GM12878 (cell line): Measurements from ENCODE around the gene RBM10. TPM values are rescaled to one million over a fixed set of nuclear protein-coding genes. Genes with fewer than 3 reads are reported as not detected.

Experiments
- ATAC-seq: fragments of 200-7000 bp; cut with Tn5 transposase; 3 replicates; pipeline ENCODE4 v1.9.1; 2020; ENCODE audit warnings: mild to moderate bottlenecking, moderate library complexity
- BruUV-seq: library from RNA; stranded (reverse); fragments of 400-500 nt; replicated peaks from 2 replicates; lab custom pipeline; 2021; lab: Mats Ljungman, UMichigan
- CTCF ChIA-PET: fragments of 300-600 bp; sonication (Branson Sonifier 250); formaldehyde crosslinking; extraction: SDS; loops from one replicate; lab custom pipeline; 2021; ENCODE audit warnings: inconsistent platforms; lab: Yijun Ruan, JAX
- POLR2A ChIA-PET: fragments of 350-600 bp; formaldehyde crosslinking; extraction: SDS; loops from one replicate; lab custom pipeline; 2021; ENCODE audit warnings: inconsistent platforms; lab: Charles Lee
- RAD21 ChIA-PET: fragments of 300-600 bp; sonication (Branson Sonifier 250); formaldehyde crosslinking; loops from one replicate; lab custom pipeline; 2023; ENCODE audit warnings: antibody characterized with exemption; ENCODE audit not compliant: unreplicated experiment; lab: Charles Lee
- SMC1A ChIA-PET: fragments of 300-600 bp; sonication (Branson Sonifier 250); formaldehyde crosslinking; loops from one replicate; lab custom pipeline; 2023; ENCODE audit not compliant: unreplicated experiment, uncharacterized antibody; lab: Charles Lee
- DNase-seq: peaks from one replicate; pipeline ENCODE4 v3.0.0-alpha.2; 2011; ENCODE audit warnings: low read depth, low spot score
- FAIRE-seq: peaks from 3 replicates; lab custom pipeline; 2011; peaks lifted over from hg19 to GRCh38; lab: Jason Lieb, UNC
- H2AFZ ChIP-seq: 2 replicates; pipeline ENCODE4 v1.6.0; 2011; ENCODE audit warnings: low read depth, low read length, control low read depth; ENCODE audit not compliant: control insufficient read depth
- H3K27ac ChIP-seq: 2 replicates; pipeline ENCODE4 v1.5.1; 2011; ENCODE audit warnings: control low read depth; ENCODE audit not compliant: control insufficient read depth, insufficient read depth
- H3K27me3 ChIP-seq, 2 experiments: replicated peaks in 1 of 2; 2 replicates each; pipeline versions ENCODE4 v1.6.0 to v1.6.1; 2011; ENCODE audit warnings: low read length in 1 of 2; ENCODE audit not compliant: control insufficient read depth in 2 of 2, insufficient read depth in 2 of 2
- H3K36me3 ChIP-seq, 2 experiments: 2 replicates each; pipeline ENCODE4 v1.5.1; 2011; ENCODE audit warnings: low read length in 1 of 2; ENCODE audit not compliant: control insufficient read depth in 2 of 2, insufficient read depth in 2 of 2
- H3K4me1 ChIP-seq: 2 replicates; pipeline ENCODE4 v1.6.1; 2011; ENCODE audit warnings: mild to moderate bottlenecking, low read length, moderate library complexity, mixed read lengths; ENCODE audit not compliant: control insufficient read depth, insufficient read depth
- H3K4me2 ChIP-seq: 2 replicates; pipeline ENCODE4 v1.6.0; 2011; ENCODE audit warnings: control low read depth; ENCODE audit not compliant: control insufficient read depth, insufficient read depth
- H3K4me3 ChIP-seq: fragments of 200-600 bp; sonication (generic); 2 replicates; pipeline ENCODE4 v1.5.1; 2016
- H3K79me2 ChIP-seq: 2 replicates; pipeline ENCODE4 v1.6.0; 2011; ENCODE audit warnings: low read length; ENCODE audit not compliant: control insufficient read depth, insufficient read depth
- H3K9ac ChIP-seq: 2 replicates; pipeline ENCODE4 v1.8.0; 2011; ENCODE audit warnings: low read length, control low read depth, mixed read lengths; ENCODE audit not compliant: control insufficient read depth, insufficient read depth
- H3K9me3 ChIP-seq: replicated peaks from 3 replicates; pipeline ENCODE4 v1.5.1; 2011; ENCODE audit warnings: mild to moderate bottlenecking, low read length; ENCODE audit not compliant: control insufficient read depth, insufficient read depth
- H4K20me1 ChIP-seq: 2 replicates; pipeline ENCODE4 v1.6.0; 2011; ENCODE audit not compliant: control insufficient read depth, insufficient read depth
- BHLHE40 ChIP-seq, 2 experiments: fragments of 450-650 bp in 1 of 2; IDR thresholded peaks; 2 replicates each; pipeline ENCODE4 v1.6.1; 2011 to 2017; ENCODE audit warnings: low read depth in 2 of 2, borderline replicate concordance in 1 of 2, improper control_type of control experiment in 1 of 2, low read length in 1 of 2, mild to moderate bottlenecking in 1 of 2
- E4F1 ChIP-seq: fragments of 450-650 bp; IDR thresholded peaks from 2 replicates; pipeline ENCODE4 v1.6.1; 2018; ENCODE audit warnings: borderline replicate concordance, mild to moderate bottlenecking; ENCODE audit not compliant: partially characterized antibody
- EZH2 ChIP-seq: IDR thresholded peaks from 2 replicates; pipeline ENCODE4 v1.6.1; 2012; ENCODE audit warnings: low read depth, mild to moderate bottlenecking, control low read depth, inconsistent platforms, low read length, borderline replicate concordance; ENCODE audit not compliant: control insufficient read depth
- FOS ChIP-seq: IDR thresholded peaks from 3 replicates; pipeline ENCODE4 v1.6.1; 2011; ENCODE audit warnings: borderline replicate concordance; ENCODE audit not compliant: insufficient read length; ENCODE audit errors: extremely low read depth
- FOXM1 ChIP-seq: IDR thresholded peaks from 2 replicates; pipeline ENCODE4 v1.6.1; 2012; ENCODE audit warnings: low read depth, mild to moderate bottlenecking, inconsistent platforms, low read length, moderate library complexity
- IRF4 ChIP-seq: IDR thresholded peaks from 2 replicates; pipeline ENCODE4 v1.6.1; 2011; ENCODE audit warnings: low read depth, low read length
- MTA3 ChIP-seq: IDR thresholded peaks from 2 replicates; pipeline ENCODE4 v1.6.1; 2012; ENCODE audit warnings: low read length, inconsistent platforms, borderline replicate concordance
- NKRF ChIP-seq: fragments of 450-650 bp; conservative IDR thresholded peaks from 2 replicates; pipeline ENCODE4 v1.6.1; 2017; ENCODE audit warnings: mild to moderate bottlenecking, moderate library complexity
- SIX5 ChIP-seq: IDR thresholded peaks from 2 replicates; pipeline ENCODE4 v1.6.1; 2011; ENCODE audit warnings: mild to moderate bottlenecking, low read depth, low read length, moderate library complexity; ENCODE audit not compliant: severe bottlenecking
- SMAD5 ChIP-seq: IDR thresholded peaks from 2 replicates; pipeline ENCODE4 v1.6.1; 2016; ENCODE audit warnings: antibody characterized with exemption, low read depth
- SMARCA5 ChIP-seq: fragments of 450-650 bp; IDR thresholded peaks from 2 replicates; pipeline ENCODE4 v1.6.1; 2017; ENCODE audit warnings: mild to moderate bottlenecking
- SMC3 ChIP-seq: IDR thresholded peaks from 2 replicates; pipeline ENCODE4 v1.6.1; 2011; ENCODE audit warnings: low read length, improper control_type of control experiment, borderline replicate concordance
- SUZ12 ChIP-seq: fragments of 200-600 bp; sonication (generic); IDR thresholded peaks from one replicate; pipeline ENCODE4 v1.6.1; 2018; ENCODE audit warnings: antibody characterized with exemption, mild to moderate bottlenecking; ENCODE audit not compliant: unreplicated experiment
- ZBTB11 ChIP-seq: fragments of 450-650 bp; formaldehyde crosslinking; IDR thresholded peaks from 2 replicates; pipeline ENCODE4 v1.5.0; 2022; ENCODE audit warnings: mild to moderate bottlenecking, missing genetic modification characterization
- WGBS: methylation state at CpG from one replicate; pipeline ENCODE4 v1.1.6; 2016; ENCODE audit warnings: low lambda C conversion rate; ENCODE audit not compliant: insufficient replicate concordance, insufficient coverage; ENCODE audit errors: missing lambda C conversion rate; 5-methylcytosine and 5-hydroxymethylcytosine counted together
- in situ Hi-C: fragments of 300-500 bp; cut with MboI; formaldehyde crosslinking; loops from 9 replicates; pipeline ENCODE4 v1.14.3; 2018; ENCODE audit warnings: mixed read lengths
- intact Hi-C: fragments of 100-400 bp; cut with micrococcal nuclease; formaldehyde crosslinking; loops from one replicate; pipeline ENCODE4 v1.14.2; 2022; ENCODE audit not compliant: unreplicated experiment
- polyA plus RNA-seq, 11 experiments: library from polyadenylated mRNA; depleted of rRNA in 4 of 11; unstranded in 6 of 11; stranded (reverse) in 5 of 11; fragments of >200 nt; fragmentation: Nextera tagmentation in 4 of 11; fragmentation: Illumina TruSeq in 1 of 11; extraction: Ambion mirVana in 4 of 11; extraction: Trizol in 1 of 11; gene quantifications; 1 replicate in 1 of 11; 2 replicates in 10 of 11; pipeline versions ENCODE4 v1.2.1 to v1.2.3, GENCODE V29; 2011 to 2016; ENCODE audit warnings: inconsistent platforms in 2 of 11, missing spikeins in 2 of 11, low read depth in 1 of 11
- total RNA-seq, 4 experiments: library from RNA; depleted of rRNA in 3 of 4; stranded (reverse); fragments of >200 nt in 3 of 4; fragmentation: Illumina TruSeq in 1 of 4; extraction: Trizol in 1 of 4; gene quantifications; 2 replicates each; pipeline versions ENCODE4 v1.2.1 to v1.2.3, GENCODE V29; 2013 to 2021

The RBM10 gene
- total and polyA plus RNA-seq, 10 of the 15 experiments (the other 5 are each of a cell fraction or from before 2014, with no cell fraction given), result 1.4 to 60.0 (median 29.8) TPM

- TF ChIP-seq NKRF, result no peak
- TF ChIP-seq, all 136 proteins: peak for 0
Measured at GRCh38 chrX:47179221-47179927, 34.4 kb downstream of the RBM10 start (continued).

- no peak for DNase-seq
- no peak for TF ChIP-seq MTA3
- TF ChIP-seq ZBTB11 (CRISPR knock-in tag), result no peak
- TF ChIP-seq IRF4, result no peak
- no peak for TF ChIP-seq FOS
- no peak for TF ChIP-seq SMC3
- no peak for TF ChIP-seq E4F1
- no peak for TF ChIP-seq SIX5
- no peak for TF ChIP-seq SUZ12
- no peak for TF ChIP-seq FOXM1
- TF ChIP-seq SMARCA5, result no peak
- no peak for TF ChIP-seq EZH2
- TF ChIP-seq BHLHE40 (IDR thresholded peaks at IDR 0.05; ENCODE audit: borderline replicate concordance in 1 of 2, low read depth in 2 of 2, low read length in 1 of 2), result no peak
- TF ChIP-seq SMAD5, result no peak
Measured at GRCh38 chrX:47179928-47180255, 34.9 kb downstream of the RBM10 start.

More at GRCh38 chrX:47179928-47180255, 34.9 kb downstream of the RBM10 start:
- ATAC-seq, result no peak
- H3K4me3 ChIP-seq, result no peak overlapping the region
- no peaks in the 10 kb centered on the region; a peak in 1 of 4 replicates for H3K27me3 ChIP-seq
- H3K9me3 ChIP-seq, result no peaks in the 10 kb centered on the region
- H3K79me2 ChIP-seq, result no peaks in the 10 kb centered on the region
- H4K20me1 ChIP-seq, result no peaks in the 10 kb centered on the region
- ChIA-PET SMC1A (no interaction called here), RAD21 (no interaction called here), POLR2A (no interaction called here), CTCF (no interaction called here)
- FAIRE-seq, result no peak
- no TSS peak for BruUV-seq
- H3K4me1 ChIP-seq, result no peaks in the 10 kb centered on the region
- no peak overlapping the region for H3K4me2 ChIP-seq
- no peak overlapping the region for H3K27ac ChIP-seq
- peaks cover 0 to 19% of the 10 kb centered on the region in 2 experiments; a peak in 3 of 4 replicates for H3K36me3 ChIP-seq
- in situ Hi-C loops (no loop called here), intact Hi-C loops (no loop called here)
- 68% methylated on average over 18 of the region's 18 CpGs for WGBS
- no peak overlapping the region for H2AFZ ChIP-seq
- H3K9ac ChIP-seq, result no peak overlapping the region
